GM11168 (cell line): Measurements from ENCODE around the gene ANKMY1.

Experiments used
- in situ Hi-C: fragments of 300-500 bp; cut with MboI; formaldehyde crosslinking; loops from one replicate; pipeline ENCODE4 v1.12.0; 2022; ENCODE audit warnings: low sequenced_read_pairs; ENCODE audit not compliant: unreplicated experiment

Gene ANKMY1

DNA sequence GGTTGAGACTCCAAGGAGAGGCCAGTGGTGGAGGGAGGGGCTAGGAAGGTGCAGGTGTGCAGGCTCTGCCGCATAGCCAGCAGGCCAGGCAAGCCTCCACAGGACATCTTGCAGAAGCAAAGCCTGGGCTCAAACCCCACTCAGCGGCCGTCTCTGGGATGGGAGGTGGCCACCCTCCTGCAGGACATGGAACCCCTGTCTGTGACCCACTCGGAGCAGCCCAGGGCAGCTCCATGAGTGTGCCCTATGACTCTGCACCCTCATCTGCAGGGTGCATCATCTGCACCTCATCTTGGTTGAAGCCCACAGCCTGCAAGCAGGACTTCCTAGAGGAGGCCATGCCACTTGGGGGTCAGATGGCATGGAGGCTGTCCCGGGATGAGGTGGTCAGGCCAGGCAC lies 76.1 kb downstream of the ANKMY1 start:
- in situ Hi-C loops = no loop called here

DNA sequence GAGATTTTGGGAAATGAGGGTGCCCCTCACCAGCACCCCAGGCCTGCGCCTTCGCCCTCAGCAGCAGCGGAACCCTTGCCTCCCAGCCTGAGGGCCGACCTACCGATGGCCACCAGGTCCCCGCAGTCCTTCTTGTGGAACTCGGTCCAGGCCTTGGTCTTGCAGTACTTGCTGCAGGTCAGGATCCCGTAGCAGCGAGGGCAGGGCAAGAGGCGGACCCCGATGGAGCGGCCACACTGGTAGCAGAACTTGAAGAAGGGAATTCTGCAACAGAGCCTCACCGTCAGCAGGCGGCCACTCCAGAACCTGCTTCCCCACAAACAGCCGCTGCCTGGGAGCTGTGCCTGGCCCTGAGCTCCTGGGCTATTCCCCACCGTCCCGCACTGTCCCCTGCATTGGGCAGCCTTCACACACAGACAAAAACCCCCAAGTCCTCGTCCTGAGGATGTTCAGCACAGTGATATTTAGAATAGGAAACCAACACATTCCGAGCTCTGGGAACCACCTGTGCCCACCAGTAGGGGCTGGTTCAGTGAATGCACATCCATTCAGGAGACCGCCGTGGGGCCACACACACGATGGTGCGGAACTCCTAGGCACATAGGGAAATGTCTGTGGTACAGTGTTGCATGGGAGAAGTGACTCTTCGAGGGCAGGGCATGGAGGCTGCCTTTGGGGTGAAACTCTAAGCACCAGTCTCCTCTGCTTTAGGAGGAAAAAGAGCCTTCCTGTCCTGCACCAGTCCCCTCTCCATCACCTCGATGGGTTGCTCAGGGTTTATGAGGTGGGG lies 76.8 kb downstream of the ANKMY1 start:
- in situ Hi-C loops = no loop called here

DNA sequence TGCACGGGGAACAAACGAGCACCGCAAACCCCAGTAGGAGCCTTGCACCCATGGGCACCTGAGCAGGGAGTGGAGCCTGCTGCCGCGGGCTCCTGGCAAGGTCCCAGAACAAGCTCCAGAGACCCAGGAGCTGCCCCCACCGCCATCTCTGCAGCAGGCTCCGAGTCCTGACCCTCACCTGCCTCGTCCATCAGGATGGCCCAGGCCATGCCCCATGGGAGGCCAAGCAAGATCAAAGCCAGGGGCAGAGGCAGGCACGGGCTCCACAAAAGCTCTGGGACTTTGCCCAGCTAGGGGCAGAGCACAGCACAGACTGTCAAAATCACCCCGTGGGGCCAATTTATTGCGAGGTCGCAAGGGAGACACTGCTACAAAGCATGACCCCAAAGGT lies 78.7 kb downstream of the ANKMY1 start:
- in situ Hi-C loops = no loop called here

DNA sequence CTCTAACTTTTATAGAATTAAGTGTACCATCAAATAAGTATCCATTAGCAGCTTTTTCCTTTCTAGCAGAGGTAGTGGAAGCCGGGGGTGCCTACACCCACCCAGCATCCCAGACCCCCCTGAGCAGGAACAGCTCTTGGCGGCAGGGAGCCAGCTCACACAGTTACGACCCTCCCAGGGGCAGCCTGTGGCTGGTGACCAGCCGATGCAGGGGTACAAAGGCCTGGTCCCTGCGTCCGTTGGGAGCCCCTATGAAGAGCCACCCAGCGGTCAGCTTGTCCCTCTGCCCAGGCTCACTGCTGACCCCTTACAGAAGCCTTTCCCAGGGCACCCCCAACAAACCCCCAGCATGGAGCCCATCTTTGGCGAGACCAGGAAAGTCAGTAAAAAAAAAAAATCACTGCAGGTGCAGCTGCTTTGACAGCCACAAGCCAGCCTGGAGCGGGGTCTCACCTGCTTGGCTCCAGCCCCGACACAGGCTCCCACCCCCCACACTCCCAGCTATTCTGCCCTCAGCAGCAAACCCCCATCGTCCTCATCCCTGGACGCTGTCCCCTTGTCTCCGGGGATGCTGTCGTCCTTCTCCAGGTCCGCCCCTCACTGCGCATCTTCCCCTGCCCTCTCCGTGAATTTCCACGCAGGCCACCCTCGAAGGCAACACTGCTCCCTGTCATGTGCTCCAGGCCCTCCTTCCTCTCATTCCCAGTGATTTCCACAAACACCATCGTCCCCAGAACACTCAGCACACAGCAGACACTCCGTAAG lies 79.3 kb downstream of the ANKMY1 start:
- in situ Hi-C loops = no loop called here

DNA sequence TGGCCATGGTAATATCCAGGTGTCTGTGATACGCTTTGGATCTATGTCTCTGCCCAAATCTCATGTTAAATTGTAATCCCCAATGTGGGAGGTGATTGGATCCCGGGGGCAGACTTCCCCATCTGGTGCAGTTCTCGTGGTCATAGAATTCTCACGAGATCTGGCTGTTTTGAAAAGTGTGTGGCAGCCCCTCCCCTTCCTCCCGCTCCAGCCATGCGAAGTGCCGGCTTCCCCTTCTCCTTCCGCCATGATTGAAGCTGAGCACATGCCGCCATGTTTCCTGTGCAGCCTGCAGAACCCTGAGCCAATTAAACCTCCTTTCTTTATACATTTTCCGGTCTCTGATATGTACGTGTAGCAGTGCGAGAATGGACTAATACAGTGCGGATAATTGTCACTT lies 79.9 kb downstream of the ANKMY1 start:
- in situ Hi-C loops = no loop called here

DNA sequence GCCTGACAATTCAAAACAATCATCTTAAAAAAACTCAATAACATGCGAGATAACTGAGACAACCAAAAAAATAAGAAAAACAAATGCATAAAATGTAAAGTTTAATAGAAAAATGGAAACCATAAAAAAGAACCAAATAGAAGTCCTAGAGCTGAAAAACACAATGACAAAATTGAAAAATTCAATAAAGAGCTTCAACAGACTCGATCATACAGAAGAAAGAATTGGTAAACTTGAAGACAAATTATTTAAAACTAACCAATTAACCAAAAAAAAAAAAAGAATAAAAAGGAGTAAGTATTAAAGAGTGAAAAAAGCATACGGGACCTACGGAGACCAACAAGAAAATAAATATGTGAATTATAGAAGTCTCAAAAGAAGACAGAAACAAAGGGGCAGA lies 84.6 kb downstream of the ANKMY1 start:
- in situ Hi-C loops = no loop called here

DNA sequence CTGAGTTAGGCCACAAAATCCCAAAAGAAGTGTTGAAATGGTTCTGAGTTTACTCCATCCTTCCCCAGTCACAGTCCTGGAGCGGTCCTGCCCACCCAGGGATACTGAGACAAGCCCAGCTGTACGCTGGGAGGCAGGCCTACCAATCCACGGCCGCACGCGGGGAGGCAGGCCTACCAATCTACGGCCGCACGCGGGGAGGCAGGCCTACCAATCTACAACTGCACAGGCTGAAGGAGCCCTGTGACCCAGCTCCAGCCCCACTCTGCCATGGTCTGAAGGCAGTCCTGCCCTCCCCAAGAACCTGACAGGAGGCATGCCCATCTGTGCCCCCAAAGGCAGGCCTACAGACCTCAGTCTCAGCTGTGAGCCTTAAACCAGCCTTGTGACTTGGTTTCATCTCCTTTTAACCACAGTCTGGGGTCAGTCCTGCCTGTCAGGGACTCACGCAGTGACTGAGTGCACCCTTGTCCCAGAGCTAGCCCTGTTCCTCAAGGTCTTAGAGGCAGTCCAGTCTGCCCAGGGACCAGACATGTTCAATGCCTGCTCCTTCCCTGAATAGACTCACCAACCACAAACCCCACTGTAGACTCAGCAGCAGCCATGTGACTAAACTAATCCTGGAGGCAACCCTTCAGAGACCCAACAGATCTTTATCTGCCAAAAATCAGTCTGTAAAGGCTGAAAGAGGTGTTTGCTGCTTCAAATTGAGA lies 85.6 kb downstream of the ANKMY1 start:
- in situ Hi-C loops = no loop called here

DNA sequence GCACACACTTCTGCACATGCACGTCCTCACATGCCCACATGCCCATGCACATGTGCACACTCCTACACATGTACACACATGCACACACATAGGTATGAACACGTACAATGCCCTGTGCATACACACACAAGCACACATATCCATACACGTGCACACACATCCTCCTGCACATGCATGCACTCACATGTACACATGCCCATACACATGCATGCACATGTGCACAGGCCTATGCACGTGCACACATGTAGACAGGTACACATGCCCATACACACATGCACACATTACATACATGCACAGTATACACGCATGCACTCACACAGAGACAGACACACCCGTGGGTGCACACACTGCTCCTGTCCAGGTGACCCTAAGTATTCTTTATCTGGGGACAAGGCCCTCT lies 88.0 kb downstream of the ANKMY1 start:
- in situ Hi-C loops = no loop called here

DNA sequence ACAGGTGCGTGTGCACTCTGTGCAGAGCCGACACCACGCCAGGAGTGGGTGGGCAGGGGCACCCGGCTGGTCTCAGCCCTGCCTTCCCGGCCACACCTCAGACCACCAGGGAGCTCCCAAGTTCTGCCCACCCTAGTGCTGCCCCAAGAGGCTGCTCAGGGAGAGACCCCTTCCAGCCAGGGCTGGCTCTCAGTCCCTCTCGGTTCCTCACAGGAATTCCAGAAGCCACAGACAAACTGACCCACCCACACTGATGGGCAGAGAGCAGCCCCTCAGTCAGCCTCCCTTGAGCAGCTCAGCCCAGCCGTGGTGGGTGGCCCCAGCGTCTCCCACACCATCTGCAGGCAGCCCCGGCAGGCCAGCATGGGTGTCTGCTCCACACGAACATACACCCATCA lies 88.5 kb downstream of the ANKMY1 start:
- in situ Hi-C loops = no loop called here

DNA sequence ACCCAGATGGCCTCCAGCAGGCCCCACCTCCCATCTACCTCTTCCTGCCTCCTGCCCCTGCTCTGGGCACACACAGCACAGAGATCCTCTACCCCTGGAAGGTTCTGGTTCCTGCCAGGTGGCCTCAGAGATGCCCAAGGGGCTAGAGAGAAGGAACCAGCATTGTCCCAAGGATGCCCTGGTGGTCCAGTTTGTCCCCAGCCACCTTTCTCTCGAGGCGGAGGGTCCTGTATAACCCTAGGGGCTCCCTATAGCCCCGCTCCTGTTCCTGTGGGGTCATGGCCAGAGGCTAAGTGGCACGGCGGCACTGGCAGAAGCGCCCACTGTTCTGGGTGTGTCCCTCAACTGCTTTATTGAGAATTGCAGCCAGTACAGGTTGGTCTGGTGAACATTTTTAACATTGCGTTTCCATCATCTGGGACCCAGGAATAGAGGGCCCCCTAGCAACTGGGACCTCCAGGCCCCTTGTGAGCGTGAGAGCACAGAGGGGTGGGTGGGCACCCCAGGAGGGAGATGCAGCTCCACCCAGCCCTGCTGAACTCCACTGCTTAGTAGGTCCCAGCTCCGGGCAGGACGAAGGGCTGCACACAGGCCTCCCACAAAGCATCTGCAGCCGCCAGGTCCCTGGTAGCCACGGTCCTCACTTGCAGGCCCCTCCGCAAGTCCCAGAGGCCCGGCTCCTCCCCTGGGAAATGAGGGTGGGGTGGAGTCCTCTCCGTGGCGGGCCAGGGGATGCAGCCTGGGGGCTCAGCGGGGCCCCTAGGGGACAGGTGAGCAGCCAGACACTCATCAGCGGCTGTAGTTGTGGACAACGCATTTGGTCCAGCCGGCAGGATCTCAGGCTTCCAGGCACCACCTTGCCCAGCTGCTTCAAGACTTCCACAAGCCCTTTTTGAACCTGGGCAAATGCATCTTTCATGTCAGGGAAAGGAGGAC lies 89.2 kb downstream of the ANKMY1 start:
- in situ Hi-C loops = no loop called here

DNA sequence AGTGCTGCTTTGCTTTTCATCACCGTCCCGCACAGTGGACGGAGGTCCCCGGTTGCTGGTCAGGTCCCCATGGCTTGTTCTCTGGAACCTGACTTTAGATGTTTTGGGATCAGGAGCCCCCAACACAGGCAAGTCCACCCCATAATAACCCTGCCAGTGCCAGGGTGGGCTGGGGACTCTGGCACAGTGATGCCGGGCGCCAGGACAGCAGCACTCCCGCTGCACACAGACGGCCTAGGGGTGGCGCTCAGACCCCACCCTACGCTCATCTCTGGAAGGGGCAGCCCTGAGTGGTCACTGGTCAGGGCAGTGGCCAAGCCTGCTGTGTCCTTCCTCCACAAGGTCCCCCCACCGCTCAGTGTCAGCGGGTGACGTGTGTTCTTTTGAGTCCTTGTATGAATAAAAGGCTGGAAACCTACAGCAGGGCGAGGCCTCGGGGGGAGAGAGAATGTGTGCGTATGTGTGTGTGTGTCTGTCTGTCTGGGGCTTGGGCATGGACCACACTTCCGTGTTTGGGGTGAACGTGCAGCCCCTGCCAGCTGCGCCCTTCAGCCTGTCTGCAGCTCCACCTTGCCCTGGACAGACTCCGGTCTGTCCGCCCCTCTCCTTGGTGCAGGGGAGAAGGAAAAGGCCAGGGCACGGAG lies 90.0 kb downstream of the ANKMY1 start:
- in situ Hi-C loops = no loop called here

DNA sequence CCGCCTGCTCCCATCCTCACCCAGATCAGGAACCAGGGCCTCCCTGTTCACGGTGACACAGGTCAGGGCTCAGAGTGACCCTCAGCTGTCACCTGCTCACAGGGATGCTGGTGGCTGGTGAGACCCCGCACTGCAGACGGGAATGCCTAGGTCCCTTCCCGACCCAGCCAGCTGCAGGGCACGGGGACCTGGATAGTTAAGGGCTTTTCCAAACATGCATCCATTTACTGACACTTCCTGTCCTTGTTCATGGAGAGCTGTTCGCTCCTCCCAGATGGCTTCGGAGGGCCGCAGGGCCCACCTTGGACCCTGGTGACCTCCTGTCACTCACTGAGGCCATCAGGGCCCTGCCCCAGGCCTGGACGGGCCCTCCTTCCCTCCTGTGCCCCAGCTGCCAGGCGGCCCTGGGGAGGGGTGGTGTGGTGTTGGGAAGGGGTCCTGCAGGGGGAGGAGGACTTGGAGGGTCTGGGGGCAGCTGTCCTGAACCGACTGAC lies 90.6 kb downstream of the ANKMY1 start:
- in situ Hi-C loops = no loop called here

DNA sequence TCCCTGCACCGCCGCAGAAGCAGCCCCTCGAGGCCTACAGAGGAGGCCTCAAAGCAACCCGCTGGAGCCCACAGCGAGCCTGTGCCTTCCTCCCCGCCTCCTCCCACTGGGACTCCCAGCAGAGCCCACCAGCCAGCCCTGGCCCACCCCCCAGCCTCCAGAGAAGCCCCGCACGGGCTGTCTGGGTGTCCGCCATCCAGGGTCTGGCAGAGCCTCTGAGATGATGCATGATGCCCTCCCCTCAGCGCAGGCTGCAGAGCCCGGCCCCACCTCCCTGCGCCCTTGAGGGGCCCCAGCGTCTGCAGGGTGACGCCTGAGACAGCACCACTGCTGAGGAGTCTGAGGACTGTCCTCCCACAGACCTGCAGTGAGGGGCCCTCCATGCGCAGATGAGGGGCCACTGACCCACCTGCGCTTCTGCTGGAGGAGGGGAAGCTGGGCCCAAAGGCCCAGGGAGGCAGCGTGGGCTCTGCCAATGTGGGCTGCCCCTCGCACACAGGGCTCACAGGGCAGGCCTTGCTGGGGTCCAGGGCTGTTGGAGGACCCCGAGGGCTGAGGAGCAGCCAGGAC lies 91.1 kb downstream of the ANKMY1 start:
- in situ Hi-C loops = no loop called here

DNA sequence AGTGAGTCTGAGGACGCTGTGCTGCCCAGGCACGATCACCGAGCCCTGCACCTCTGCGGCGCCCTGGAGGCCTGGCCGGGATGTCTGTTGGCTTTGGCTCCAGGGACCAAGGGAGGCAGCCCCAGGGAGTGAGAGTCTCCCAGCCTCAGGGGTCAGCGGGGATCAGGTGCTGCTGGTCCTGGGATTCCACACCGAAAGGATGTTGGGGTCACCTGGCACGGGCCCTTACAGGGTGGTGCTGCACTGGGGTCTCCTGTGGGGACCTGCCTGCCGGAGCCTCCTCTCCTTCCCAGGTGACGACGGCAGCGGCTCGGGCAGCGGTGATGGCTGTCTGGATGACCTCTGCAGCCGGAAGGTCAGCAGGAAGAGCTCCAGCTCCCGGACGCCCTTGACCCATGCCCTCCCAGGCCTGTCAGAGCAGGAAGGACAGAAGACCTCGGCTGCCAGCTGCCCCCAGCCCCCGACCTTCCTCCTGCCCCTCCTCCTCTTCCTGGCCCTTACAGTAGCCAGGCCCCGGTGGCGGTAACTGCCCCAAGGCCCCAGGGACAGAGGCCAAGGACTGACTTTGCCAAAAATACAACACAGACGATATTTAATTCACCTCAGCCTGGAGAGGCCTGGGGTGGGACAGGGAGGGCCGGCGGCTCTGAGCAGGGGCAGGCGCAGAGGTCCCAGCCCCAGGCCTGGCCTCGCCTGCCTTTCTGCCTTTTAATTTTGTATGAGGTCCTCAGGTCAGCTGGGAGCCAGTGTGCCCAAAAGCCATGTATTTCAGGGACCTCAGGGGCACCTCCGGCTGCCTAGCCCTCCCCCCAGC lies 91.8 kb downstream of the ANKMY1 start:
- in situ Hi-C loops = no loop called here

DNA sequence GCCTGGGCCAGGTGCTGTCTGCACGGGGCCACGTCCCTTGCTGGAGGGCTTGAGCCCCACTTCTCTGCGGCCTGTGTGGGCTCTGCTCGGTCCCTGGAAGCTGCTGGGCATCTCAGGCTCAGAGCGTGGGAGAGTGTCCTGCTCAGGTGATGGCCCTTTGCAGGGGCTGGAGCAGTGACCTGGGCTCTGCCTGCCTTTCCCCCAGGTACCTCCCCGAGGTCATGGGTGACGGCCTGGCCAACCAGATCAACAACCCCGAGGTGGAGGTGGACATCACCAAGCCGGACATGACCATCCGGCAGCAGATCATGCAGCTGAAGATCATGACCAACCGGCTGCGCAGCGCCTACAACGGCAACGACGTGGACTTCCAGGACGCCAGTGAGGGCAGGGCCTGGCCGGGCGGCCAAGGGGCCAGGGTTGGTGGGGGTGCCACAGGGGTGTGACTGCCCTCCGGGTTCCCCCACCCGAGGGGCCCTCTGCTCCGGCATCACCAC lies 92.5 kb downstream of the ANKMY1 start:
- in situ Hi-C loops = no loop called here

DNA sequence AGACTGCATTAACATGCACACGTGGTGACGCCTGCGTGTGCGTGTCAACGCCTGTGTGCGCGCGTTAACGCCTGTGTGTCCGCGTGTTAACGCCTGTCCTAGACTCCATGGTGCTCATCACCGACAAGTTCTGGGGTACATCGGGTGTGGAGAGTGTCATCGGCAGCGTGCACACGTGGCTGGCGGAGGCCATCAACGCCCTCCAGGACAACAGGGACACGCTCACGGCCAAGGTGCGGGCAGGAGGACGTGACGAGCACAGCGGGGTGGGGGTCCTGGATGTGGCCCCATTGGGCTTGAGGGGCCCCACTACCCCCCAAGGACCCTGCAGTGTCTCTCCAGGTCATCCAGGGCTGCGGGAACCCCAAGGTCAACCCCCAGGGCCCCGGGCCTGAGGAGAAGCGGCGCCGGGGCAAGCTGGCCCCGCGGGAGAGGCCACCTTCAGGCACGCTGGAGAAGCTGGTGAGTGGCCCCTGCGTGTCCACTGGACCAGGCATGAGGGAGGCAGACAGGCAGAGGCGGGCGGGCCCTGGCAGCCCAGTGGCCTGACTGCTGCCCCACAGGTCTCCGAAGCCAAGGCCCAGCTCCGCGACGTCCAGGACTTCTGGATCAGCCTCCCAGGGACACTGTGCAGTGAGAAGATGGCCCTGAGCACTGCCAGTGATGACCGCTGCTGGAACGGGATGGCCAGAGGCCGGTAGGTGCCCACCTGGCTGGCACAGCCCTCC lies 93.1 kb downstream of the ANKMY1 start:
- in situ Hi-C loops = no loop called here

DNA sequence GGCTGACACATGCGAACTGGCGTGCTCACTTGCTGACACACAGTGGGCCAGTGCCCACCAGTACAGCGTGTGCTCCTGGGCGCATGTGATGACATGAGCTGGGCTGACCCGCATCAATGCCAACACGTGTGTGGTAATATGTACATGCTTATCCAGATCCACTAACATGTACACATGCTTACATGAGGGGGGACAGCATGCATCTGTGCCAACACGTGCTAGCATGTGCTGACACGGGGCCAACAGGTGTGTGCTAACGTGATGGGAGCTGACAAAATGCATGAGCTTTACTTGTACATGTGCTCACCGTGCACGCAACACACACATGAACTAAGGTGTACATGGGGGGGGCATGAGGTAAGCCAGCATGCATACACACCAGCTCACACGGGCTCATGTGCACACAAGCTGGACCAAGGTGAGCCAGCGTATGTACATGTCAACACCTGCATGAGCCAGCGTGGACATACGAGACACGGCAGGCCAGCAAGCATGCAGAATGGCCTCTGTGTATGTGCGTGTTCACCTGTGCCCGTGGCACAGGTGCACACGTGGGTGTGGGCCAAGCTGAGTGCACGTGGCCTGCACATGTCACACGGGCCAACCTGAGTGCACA lies 93.8 kb downstream of the ANKMY1 start:
- in situ Hi-C loops = no loop called here
